Measurements from ENCODE around the gene SF3B2. TPM values are rescaled to one million over a fixed set of nuclear protein-coding genes. Genes with fewer than 3 reads are reported as not detected.

SF3B2 gene
- total RNA-seq, 4 donors from 2014 or later, result 148 to 216 (median 156) TPM

DNA sequence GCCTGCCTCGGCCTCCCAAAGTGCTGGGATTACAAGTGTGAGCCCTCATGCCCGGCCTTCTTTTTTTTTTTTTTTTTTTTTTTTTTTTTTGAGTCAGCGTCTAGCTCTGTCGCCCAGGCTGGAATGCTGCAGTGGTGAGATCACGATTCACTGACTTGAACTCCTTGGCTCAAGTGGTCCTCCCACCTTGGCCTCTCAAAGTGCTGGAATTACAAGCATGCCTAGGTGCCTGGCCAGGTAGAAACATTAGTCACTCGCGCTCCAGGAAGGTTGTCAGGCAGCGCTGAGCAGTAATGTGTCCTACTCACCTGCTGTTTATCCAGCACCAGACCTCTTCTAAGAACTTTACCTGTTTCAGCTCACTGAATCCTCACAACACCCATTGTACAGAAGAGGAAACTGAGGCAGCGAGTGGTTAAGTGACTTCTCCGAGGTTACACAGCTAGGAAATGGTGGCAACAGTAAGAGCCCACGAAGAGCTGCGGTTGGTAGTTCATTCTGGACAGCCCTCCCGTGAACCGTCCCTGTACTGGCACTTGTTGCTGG, 40.9 kb upstream of the SF3B2 start:
- Histone ChIP-seq H3K27me3 (peaks cover 0 to 21% of the 10 kb centered on the region in 2 donors), H3K4me3 (peak overlapping the region in 1 of 4 donors; percentile 32), H3K27ac (no peak overlapping the region), H3K9me3 (no peaks in the 10 kb centered on the region), H3K4me1 (peaks cover 0 to 11% (median 7%) of the 10 kb centered on the region in 4 donors), H3K36me3 (no peaks in the 10 kb centered on the region)
- no peak for DNase-seq (ENCODE audit: low spot score in 2 of 2)
- TF ChIP-seq, protein P1, sequence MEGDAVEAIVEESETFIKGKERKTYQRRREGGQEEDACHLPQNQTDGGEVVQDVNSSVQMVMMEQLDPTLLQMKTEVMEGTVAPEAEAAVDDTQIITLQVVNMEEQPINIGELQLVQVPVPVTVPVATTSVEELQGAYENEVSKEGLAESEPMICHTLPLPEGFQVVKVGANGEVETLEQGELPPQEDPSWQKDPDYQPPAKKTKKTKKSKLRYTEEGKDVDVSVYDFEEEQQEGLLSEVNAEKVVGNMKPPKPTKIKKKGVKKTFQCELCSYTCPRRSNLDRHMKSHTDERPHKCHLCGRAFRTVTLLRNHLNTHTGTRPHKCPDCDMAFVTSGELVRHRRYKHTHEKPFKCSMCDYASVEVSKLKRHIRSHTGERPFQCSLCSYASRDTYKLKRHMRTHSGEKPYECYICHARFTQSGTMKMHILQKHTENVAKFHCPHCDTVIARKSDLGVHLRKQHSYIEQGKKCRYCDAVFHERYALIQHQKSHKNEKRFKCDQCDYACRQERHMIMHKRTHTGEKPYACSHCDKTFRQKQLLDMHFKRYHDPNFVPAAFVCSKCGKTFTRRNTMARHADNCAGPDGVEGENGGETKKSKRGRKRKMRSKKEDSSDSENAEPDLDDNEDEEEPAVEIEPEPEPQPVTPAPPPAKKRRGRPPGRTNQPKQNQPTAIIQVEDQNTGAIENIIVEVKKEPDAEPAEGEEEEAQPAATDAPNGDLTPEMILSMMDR (IDR thresholded peaks at IDR 0.05), result no peak
- TF ChIP-seq EP300 (IDR thresholded peaks at IDR 0.05), result no peak
- TF ChIP-seq POLR2A (IDR thresholded peaks at IDR 0.05), result no peak
- 42 to 56% methylated on average over 11 to 14 of the region's 14 CpGs for WGBS, 2 donors

DNA sequence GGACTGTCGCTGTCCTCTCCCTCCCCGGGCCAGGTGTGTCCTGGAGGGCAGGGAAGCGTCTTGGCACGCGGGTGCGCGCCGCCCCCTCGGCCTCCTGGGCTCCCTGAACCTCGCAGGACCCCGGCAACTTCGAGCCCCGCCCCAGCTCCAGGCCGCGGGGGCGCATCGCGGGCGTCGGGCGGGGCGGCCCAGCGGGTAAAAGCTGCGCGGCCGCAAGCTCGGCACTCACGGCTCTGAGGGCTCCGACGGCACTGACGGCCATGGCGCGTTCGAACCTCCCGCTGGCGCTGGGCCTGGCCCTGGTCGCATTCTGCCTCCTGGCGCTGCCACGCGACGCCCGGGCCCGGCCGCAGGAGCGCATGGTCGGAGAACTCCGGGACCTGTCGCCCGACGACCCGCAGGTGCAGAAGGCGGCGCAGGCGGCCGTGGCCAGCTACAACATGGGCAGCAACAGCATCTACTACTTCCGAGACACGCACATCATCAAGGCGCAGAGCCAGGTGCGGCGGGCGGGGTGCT, 40.3 kb upstream of the SF3B2 start, which contains the start of gene CST6:
Gene CST6 (plus strand): TSS at position 224 of the 519 bp plus-strand sequence. CDS start 37 bp downstream, at position 261.
- TF ChIP-seq POLR2A (IDR thresholded peaks at IDR 0.05) (no peak), EP300 (IDR thresholded peaks at IDR 0.05) (no peak)
- TF ChIP-seq, protein P1 (IDR thresholded peaks at IDR 0.05), result no peak
- peak within 1 kb of the TSS in 2 of 4 donors; percentile 26 to 32 for H3K4me3 ChIP-seq
- peaks cover 0 to 21% of the 10 kb centered on the region in 2 donors for H3K27me3 ChIP-seq
- H3K9me3 ChIP-seq, result no peaks in the 10 kb centered on the region
- 13 to 17% methylated on average over 12 to 14 of the region's 61 CpGs for WGBS, 2 donors
- H3K36me3 ChIP-seq, result no peaks in the 10 kb centered on the region
- no peak for DNase-seq (ENCODE audit: low spot score in 2 of 2)
- H3K4me1 ChIP-seq, result peaks cover 0 to 11% (median 7%) of the 10 kb centered on the region in 4 donors
- no peak within 1 kb of the TSS for H3K27ac ChIP-seq

DNA sequence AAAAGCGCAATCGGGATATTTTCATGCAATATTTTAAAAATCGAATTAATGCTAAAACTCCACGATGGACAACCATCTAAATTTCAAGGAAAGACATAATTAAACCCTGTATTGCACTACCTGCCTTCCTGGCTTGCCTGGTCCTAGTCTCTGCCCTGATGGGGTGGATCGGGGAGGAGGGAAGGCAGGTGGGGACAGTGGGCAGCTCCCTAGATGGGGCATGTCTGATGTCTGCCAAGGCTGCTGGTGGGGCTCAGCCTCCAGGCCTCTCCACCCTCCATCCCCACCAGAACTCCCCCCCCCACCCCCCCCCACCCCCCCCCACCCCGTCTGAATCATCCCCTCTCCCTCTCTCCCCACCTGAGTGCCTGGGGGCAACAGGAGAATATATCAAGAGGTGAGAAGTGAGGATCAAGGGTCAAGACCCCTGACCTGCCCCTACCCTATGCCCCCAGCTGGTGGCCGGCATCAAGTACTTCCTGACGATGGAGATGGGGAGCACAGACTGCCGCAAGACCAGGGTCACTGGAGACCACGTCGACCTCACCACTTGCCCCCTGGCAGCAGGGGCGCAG, 39.7 kb upstream of the SF3B2 start:
- no peak overlapping the region for H3K27ac ChIP-seq
- H3K4me3 ChIP-seq, result no peak overlapping the region
- no peaks in the 10 kb centered on the region for H3K9me3 ChIP-seq
- no peaks in the 10 kb centered on the region for H3K36me3 ChIP-seq
- no peak for DNase-seq (ENCODE audit: low spot score in 2 of 2)
- peaks cover 0 to 21% of the 10 kb centered on the region in 2 donors for H3K27me3 ChIP-seq
- no peak for TF ChIP-seq POLR2A (IDR thresholded peaks at IDR 0.05)
- TF ChIP-seq EP300 (IDR thresholded peaks at IDR 0.05), result no peak
- TF ChIP-seq, protein P1 (IDR thresholded peaks at IDR 0.05), result no peak
- 62 to 75% methylated on average over 6 to 12 of the region's 12 CpGs for WGBS, 2 donors
- peaks cover 0 to 11% (median 7%) of the 10 kb centered on the region in 4 donors for H3K4me1 ChIP-seq

DNA sequence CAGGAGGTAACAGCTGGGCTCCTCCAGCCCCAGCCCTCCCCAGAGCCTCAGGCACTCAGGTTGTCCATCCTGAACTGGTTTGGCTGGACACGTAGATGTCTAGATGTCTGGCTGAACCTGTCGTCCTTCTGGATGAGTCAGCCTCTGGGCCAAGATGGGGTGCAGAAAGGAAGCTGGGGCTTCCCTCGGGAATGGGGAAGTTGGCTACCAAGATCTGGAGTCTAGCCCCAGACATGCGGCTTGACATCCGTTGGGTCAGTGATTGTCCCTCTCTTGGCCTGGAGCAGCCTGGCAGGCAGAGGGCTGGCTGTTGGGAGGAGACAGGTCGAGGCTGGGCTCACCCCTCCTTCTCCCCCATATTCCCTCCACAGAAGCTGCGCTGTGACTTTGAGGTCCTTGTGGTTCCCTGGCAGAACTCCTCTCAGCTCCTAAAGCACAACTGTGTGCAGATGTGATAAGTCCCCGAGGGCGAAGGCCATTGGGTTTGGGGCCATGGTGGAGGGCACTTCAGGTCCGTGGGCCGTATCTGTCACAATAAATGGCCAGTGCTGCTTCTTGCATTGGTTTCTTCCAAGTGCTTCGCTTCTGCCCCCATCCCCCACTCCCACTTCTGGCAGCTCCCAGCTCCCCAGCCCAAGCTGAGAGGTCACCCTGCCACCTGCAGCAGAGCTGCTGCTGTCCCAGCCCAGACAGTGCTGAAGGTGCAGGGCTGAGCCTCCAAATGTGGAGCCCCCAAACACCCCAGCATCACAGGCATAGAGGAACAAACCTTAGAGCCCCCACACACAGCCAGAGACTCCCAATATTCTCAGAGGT, 39.0 kb upstream of the SF3B2 start:
- peaks cover 0 to 11% (median 7%) of the 10 kb centered on the region in 4 donors for H3K4me1 ChIP-seq
- no peak for DNase-seq (ENCODE audit: low spot score in 2 of 2)
- no peak overlapping the region for H3K27ac ChIP-seq
- 57 to 60% methylated on average over 11 of the region's 12 CpGs for WGBS, 2 donors
- peaks cover 0 to 21% of the 10 kb centered on the region in 2 donors for H3K27me3 ChIP-seq
- TF ChIP-seq, protein P1 (IDR thresholded peaks at IDR 0.05), result no peak
- TF ChIP-seq POLR2A (IDR thresholded peaks at IDR 0.05) (no peak), EP300 (IDR thresholded peaks at IDR 0.05) (no peak)
- H3K36me3 ChIP-seq, result no peaks in the 10 kb centered on the region
- H3K4me3 ChIP-seq, result no peak overlapping the region
- no peaks in the 10 kb centered on the region for H3K9me3 ChIP-seq

Measured in tibial nerve (tissue), 4 donors.